Measurements from ENCODE around the gene PLEKHG4B.

The PLEKHG4B gene

GRCh38 chr5:76358-77169 is 15.4 kb upstream of the PLEKHG4B start:
- no peak for DNase-seq (ENCODE audit: low read depth)

- DNase-seq (ENCODE audit: low read depth), result no peak
These were observed 14.8 kb upstream of the PLEKHG4B start for GRCh38 chr5:77170-77501.

- no peak for DNase-seq (ENCODE audit: low read depth)
These were observed 14.4 kb upstream of the PLEKHG4B start for GRCh38 chr5:77546-77945.

GRCh38 chr5:77957-78804 is 13.8 kb upstream of the PLEKHG4B start:
- no peak for DNase-seq (ENCODE audit: low read depth)

DNA sequence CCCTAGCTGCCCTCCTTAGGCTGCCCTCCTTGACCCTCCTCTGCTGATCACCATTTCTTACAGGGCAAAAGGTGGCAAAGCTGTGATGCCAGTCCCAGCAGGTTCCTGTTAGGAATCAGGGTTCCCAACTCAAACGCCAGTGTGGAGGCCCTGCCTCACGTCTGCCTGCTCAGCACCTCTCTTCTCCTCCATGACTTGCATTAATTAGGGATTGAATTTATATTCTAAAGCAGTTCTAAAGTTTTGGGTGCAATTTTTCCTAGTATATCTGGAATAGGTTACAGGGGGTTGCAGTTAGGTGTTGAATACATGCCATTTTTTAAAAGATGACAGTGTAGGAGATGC is 13.2 kb upstream of the PLEKHG4B start:
- DNase-seq (ENCODE audit: low read depth), result no peak

GRCh38 chr5:79263-79662 is 12.7 kb upstream of the PLEKHG4B start:
- no peak for DNase-seq (ENCODE audit: low read depth)

DNA sequence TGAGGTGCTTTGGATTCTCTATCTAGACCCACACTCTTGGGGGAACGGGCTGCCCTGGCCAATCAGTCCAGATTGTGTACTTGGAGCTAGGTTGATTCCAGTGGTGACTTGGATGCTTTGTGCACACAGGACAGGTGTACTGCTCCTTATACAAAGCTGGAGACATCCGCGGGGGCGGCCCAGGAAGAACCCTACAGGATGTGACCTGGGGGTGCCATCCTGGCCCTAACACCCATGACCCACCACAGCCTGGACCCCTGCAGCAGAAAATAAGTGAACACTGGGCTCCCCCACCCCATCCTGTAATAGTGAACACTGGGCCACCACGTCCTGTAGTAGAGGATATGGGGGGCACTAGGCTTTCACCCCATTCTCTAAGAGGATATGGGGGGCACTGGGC is 12.1 kb upstream of the PLEKHG4B start:
- no peak for DNase-seq (ENCODE audit: low read depth)

DNA sequence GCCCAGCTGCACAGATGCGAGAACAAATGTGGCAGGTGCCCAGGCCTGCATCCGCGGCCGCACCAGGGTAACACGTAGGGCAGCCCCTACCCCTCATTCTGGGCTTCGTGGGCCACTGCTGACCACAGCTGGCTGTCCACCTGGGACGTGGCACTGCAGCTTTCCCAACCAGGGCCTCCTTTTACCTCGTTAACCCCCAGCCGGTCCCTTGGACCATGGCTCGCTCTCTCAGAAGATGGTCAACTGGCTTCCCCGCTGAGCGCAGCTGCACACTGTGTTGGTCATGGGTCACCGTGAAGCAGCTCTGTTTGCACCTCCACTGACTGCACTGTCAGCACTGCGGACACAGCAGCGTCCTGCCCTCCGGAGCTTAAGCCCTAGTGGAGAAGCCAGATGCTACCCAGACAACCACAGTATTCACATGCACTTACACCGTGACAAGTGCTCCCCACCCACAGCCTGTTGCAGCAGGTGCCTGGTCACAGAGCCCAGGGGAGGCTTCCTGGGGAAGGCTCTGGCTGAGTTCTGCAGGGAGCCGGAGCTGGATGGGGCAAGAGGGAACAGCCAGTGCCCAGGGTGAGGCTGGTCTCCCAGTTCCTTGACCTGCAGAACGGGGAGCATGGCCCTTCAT is 10.5 kb upstream of the PLEKHG4B start:
- DNase-seq (ENCODE audit: low read depth), result no peak

DNA sequence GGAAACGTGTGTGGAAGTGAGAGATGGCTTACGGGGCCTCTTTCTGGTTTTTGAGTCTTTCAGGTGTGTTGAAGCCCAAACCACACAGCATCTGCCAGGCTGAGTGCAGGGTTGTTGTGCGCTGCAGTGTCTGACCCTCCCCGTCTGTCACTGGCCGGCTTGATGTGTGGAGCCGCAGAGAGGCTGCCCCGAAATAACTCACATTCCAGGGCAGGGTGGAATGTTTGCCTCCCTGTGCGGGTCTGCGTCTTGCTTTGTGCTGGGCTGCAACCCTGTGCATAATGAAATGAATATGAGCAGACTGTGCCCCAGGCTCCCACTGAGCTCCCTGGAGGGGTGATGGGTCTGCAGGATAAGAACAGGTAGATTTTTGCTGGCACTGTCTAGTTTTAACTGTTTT is 9.9 kb upstream of the PLEKHG4B start:
- DNase-seq (ENCODE audit: low read depth), result no peak

- no peak for DNase-seq (ENCODE audit: low read depth)
These were observed 9.4 kb upstream of the PLEKHG4B start for GRCh38 chr5:82570-82969.

DNA sequence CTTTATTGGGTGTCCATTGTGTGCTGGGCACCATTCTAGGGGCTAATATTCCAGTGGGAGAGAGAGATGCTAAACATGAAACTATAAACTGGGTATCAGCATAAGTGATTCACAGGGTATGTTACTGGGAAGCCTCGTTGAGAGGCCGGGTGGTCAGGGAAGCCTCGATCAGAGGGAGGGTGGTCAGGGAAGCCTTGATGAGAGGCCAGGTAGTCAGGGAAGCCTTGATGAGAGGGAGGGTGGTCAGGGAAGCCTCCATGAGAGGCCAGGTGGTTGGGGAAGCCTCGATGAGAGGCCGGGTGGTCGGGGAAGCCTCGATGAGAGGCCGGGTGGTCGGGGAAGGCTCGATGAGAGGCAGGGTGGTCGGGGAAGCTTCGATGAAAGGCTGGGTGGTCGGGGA is 8.9 kb upstream of the PLEKHG4B start:
- DNase-seq (ENCODE audit: low read depth), result no peak

- no peak for DNase-seq (ENCODE audit: low read depth)
These were observed 6.5 kb upstream of the PLEKHG4B start for GRCh38 chr5:85334-85995.

- no peak for DNase-seq (ENCODE audit: low read depth)
These were observed 2.4 kb upstream of the PLEKHG4B start for GRCh38 chr5:89337-90286.

DNA sequence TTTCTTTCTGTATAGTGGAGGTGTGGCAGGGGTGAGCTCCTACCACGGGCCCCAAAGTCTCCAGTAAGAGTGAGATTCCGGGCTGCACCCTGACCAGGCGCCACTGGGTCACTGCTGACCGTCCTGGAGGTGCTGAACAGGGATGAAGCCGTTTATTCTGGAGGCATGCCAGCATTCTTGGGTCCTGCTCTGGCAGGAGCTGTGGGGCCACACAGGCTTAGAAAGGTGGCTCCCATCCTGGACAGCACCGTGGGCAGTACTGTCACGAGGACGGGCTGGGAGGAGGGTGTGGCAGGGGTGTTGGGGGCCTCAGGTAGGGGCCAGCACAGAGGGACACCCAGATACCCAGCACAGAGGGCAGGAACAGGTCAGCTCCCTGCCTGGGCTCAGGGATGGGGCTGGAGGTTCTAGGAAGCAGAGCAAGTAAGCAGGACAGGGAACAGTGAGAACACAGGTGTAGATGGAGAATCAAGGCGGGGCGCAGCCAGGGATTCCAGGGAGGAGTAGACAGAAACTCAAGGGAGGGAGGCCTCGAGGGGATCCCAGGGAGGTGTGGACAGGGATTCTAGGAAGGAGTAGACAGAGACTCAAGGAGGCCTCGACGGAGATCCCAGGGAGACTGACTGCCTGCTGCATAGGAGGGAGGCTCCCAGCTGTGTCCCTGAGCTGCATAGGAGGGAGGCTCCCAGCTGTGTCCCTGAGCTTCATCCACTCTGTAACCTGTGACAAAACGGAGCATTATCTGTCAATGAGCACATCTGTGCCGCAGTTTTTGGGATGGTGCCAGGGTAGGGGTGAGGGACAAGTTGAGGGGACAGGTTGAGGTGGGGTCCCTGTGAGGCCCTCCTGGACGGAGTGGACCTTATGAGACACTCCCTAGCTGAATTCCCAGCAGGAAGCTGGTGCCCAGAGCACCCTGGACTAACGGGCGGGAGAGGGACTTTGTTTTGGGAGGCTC is 1.1 kb upstream of the PLEKHG4B start:
- DNase-seq (ENCODE audit: low read depth), result no peak

GRCh38 chr5:92401-93220 is 643 bp downstream of the PLEKHG4B start:
- DNase-seq (ENCODE audit: low read depth), result no peak

- no peak for DNase-seq (ENCODE audit: low read depth)
These were observed 1.4 kb downstream of the PLEKHG4B start for GRCh38 chr5:93221-93980.

GRCh38 chr5:94113-94892 is 2.3 kb downstream of the PLEKHG4B start:
- no peak for DNase-seq (ENCODE audit: low read depth)

Measured in stimulated activated CD8-positive, alpha-beta memory T cell treated with anti-CD3 and anti-CD28 coated beads, Interleukin-15, amount 100 ng/mL, for 1 hour (primary cell).